ENCODE data around the gene PTPRM. TPM values are rescaled to one million over a fixed set of nuclear protein-coding genes. Genes with fewer than 3 reads are reported as not detected.

Gene PTPRM
- total RNA-seq, 1 experiment from 2014 or later: 37.3 TPM

DNA sequence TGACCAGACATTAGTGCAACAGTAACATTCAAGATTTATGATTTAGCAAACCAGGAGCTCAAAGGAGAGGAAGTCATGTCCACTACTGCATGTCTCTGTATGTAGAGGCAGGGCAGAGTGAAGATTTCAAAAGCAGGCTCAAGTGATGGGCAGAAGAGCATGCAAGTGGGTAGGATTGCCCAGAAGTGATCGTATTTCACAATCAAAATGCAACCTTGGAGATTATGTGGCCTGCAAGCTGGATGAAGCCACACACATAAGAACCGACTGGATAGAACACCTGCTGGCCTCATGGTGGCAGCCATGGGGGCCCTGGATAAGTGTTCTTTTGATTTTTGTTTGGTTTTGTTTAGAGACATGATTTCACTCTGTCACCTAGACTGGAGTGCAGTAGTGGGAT is 755.4 kb downstream of the PTPRM start:
- no peak for DNase-seq (ENCODE audit: low spot score)

- DNase-seq (ENCODE audit: low spot score): no peak
These were observed 757.4 kb downstream of the PTPRM start for GRCh38 chr18:8324343-8325065.

DNA sequence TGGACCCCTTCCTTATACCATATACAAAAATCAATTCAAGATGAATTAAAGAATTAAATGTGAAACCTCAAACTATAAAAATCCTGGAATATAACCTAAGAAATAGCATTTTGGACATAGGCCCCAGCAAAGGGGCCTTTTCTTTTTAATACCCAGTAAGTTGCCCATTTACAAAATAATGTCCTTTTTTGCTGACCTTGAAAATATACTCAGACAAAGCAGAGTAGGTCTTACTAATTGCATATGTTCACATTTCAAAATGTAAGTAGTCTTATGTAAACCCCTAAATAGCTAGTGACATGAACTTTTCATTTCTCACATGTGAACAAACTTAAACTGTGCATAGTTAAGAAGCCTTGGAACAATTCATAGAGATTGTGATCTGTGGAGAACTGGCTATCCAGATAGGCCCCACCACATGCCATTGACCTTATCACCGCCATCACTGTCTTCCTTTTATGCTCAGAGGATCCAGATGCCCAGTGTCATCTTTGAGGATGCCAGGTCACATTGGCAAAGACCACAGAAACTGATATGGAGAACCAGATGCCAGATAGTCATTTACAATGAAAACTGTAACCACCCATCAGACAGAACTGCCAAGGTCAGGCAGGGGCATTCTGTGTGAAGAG is 759.8 kb downstream of the PTPRM start:
- DNase-seq (ENCODE audit: low spot score): no peak

- no peak for DNase-seq (ENCODE audit: low spot score)
These were observed 761.0 kb downstream of the PTPRM start for GRCh38 chr18:8328126-8328525.

GRCh38 chr18:8329186-8329771 is 762.2 kb downstream of the PTPRM start:
- DNase-seq (ENCODE audit: low spot score): no peak

DNA sequence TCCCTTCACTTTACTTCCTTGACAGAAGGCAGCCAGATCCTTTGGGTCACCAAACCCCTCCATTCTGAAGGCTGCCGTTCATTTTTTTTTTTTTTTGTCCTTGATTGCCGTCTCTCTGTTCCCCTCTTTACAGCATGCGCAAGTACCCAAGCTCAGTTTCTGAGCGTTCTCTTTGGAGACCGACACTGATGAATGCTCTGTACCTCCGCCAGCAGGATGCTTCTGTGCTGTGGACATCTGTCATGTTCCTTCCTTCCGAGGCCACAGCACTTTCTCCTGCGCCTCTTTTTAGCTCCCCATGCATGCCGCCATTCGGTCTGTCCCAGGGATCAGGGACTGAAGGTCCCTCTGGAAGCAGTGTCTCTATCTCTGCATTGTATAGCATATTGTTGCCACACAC is 763.5 kb downstream of the PTPRM start:
- no peak for DNase-seq (ENCODE audit: low spot score)

- no peak for DNase-seq (ENCODE audit: low spot score)
These were observed 765.2 kb downstream of the PTPRM start for GRCh38 chr18:8332286-8332685.

DNA sequence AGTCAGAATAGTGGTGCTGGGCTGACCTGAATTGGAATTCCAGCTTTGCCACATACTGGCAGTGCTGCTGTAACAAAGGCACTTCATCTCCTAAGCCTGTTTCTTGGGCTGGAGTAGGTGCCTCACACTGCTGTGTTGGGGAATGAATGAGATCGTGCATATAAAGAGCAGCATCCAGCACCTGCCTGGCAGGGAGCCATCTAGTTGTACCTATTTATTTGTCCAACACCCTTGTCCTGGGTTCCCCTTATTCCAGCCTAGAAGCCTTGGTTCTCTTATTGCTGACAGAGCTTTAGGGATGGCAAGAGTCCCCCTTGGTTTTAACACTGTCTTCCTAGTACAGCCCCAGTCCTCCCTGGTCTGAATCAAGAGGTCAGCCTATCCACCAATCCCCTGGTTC is 766.8 kb downstream of the PTPRM start:
- DNase-seq (ENCODE audit: low spot score): no peak

GRCh38 chr18:8337211-8337610 is 770.1 kb downstream of the PTPRM start:
- DNase-seq (ENCODE audit: low spot score): no peak

- DNase-seq (ENCODE audit: low spot score): no peak
These were observed 772.1 kb downstream of the PTPRM start for GRCh38 chr18:8339210-8339609.

GRCh38 chr18:8339952-8340351 is 772.8 kb downstream of the PTPRM start:
- no peak for DNase-seq (ENCODE audit: low spot score)

- peak; percentile 75 for DNase-seq (ENCODE audit: low spot score)
These were observed 774.5 kb downstream of the PTPRM start for GRCh38 chr18:8341481-8342230.

DNA sequence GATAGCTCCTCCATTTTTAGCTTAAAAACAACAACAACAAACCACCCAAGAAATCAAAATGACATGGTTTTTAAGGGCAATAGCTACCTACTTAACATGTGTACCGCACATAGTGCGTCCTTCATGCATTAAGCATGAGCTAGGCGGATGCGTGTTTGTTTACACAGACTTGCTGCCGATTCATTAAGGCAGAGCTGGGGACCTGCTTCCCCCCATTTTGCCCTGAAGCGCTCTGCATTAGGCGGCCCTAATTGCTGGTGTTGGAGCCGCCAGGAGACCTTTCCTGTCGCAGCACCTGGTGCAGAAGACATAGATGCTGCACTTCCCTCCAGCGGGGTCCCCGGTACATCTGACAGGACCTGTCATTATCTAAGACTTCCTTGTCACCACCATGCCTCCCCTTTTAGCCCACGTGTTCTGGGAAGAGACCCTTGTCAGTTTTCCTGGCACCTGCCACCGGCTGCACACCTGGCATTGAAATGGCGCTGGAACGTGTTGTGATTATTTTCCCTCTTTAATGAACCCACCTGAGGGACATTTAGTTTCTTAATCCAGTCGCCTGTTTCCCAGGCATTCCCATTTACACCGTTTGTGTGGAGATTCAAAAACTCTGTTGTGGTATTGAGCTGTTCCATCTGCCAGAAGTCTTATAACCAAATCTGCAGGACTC is 781.1 kb downstream of the PTPRM start:
- DNase-seq (ENCODE audit: low spot score): no peak

DNA sequence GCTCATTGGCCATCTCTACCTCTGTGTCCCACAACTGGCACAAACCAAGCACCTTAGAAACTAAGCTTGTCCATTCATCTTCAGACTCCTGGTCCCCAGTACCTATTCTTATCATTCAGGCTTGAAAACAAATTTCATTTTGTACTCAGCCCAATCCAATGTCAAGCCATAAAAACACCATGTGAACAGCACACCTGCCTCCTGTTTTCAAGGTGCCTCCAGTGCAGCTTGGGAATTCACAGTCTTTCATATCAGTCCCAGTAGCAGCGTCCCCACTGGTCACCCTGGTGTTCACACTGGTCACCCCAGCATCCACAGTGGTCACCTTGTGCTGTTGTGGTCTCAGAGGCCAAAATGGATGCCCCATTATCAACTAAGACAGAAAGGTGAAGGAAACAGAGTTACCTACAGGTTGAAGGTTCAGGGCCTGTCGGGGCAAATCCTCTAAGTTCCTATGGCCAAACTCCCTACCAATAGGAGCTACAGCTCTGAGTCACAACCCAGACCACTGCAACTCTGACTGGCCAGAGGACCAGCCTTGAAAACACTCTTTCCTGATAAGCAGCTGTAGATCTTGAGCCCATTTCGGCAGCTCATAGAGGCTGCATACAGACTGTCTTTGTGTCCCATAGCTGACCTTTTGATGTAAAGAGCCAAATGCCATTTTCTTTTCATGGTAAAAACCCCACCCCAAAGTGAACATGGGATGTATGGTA is 782.6 kb downstream of the PTPRM start:
- DNase-seq (ENCODE audit: low spot score): no peak

- DNase-seq (ENCODE audit: low spot score): no peak
These were observed 783.5 kb downstream of the PTPRM start for GRCh38 chr18:8350628-8351027.

DNA sequence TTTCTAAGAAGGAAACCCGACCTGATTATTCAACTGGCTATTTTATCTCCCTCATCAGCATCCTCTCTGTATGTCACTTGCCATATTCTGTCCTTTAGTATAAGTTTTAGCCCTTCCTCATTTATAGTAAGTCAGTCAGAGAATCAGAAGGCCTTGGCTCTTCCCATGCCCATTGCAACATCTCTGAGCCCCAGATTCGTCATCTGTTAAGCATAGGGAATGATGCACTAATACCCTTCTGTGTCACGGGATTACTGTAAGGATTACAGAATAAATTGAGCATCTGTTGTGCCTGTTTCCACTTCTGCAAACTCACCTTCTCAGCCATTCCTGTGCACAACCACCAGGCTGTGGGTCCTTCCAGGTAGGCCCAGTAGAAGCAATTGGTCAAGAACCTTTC is 784.0 kb downstream of the PTPRM start:
- DNase-seq (ENCODE audit: low spot score): no peak

- DNase-seq (ENCODE audit: low spot score): no peak
These were observed 787.2 kb downstream of the PTPRM start for GRCh38 chr18:8354304-8354703.

- no peak for DNase-seq (ENCODE audit: low spot score)
These were observed 788.9 kb downstream of the PTPRM start for GRCh38 chr18:8356001-8356400.

DNA sequence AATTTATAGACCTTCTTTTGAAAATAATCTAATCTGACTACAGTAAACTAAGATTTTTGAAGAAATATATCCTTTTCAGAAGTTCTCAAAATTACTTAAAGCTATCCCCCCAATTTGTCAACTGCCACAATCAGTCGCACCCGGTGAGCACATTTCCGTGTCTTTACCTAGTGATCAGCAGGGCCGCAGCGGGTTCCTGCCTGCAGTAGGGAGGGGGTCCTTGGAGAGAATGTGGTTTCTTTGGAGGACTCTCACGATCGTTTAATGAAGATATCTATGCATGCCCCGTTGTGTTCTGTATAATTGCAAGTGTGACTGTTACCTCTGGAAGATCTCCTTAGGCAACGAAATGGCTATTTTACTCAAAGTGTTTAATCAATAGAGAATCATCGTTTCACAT is 790.2 kb downstream of the PTPRM start:
- no peak for DNase-seq (ENCODE audit: low spot score)

- DNase-seq (ENCODE audit: low spot score): no peak
These were observed 791.1 kb downstream of the PTPRM start for GRCh38 chr18:8358033-8358765.

GRCh38 chr18:8359076-8359475 is 792.0 kb downstream of the PTPRM start:
- DNase-seq (ENCODE audit: low spot score): no peak

All from H4 (cell line).